Activated T-helper 1 cell treated with anti-CD3 and anti-CD28 coated beads, Interleukin-12 subunit alpha, Interleukin-12 subunit beta, Interleukin-2, Interleukin-4 antibody, amounts not matched to agents 30 ng/mL and 10 ng/mL and 1 ng/mL, durations not matched to agents 14 hours and 24 hours and 36 hours (primary cell): ENCODE results near the gene KCNQ1OT1. TPM values are rescaled to one million over a fixed set of nuclear protein-coding genes. Genes with fewer than 3 reads are reported as not detected.

Source experiments
- DNase-seq: peaks from one replicate; pipeline ENCODE4 v3.0.0; 2021; ENCODE audit warnings: low spot score
- H3K27ac Mint-ChIP-seq: one replicate; pipeline ENCODE4 v1.8.0; 2021; ENCODE audit warnings: mild to moderate bottlenecking, mixed read lengths
- H3K27me3 Mint-ChIP-seq: one replicate; pipeline ENCODE4 v1.8.0; 2022; ENCODE audit warnings: mild to moderate bottlenecking, moderate library complexity, mixed read lengths; ENCODE audit not compliant: insufficient read depth
- H3K36me3 Mint-ChIP-seq: one replicate; pipeline ENCODE4 v1.8.0; 2021; ENCODE audit warnings: low read depth, mixed read lengths
- H3K4me1 Mint-ChIP-seq: one replicate; pipeline ENCODE4 v1.8.0; 2021; ENCODE audit warnings: low read depth, mixed read lengths
- H3K4me3 Mint-ChIP-seq: one replicate; pipeline ENCODE4 v1.8.0; 2021; ENCODE audit warnings: mild to moderate bottlenecking, moderate library complexity, mixed read lengths
- H3K9me3 Mint-ChIP-seq: one replicate; pipeline ENCODE4 v1.8.0; 2021; ENCODE audit warnings: mixed read lengths
- intact Hi-C: fragments of 100-400 bp; cut with micrococcal nuclease; formaldehyde crosslinking; loops from one replicate; pipeline ENCODE4 v1.15.1; 2024
- total RNA-seq: library from RNA; stranded (reverse); gene quantifications from 2 replicates; pipeline ENCODE4 v1.2.3, GENCODE V29; 2022

KCNQ1OT1 gene
- total RNA-seq, 1 donor from 2014 or later, result 0.67 TPM

DNA sequence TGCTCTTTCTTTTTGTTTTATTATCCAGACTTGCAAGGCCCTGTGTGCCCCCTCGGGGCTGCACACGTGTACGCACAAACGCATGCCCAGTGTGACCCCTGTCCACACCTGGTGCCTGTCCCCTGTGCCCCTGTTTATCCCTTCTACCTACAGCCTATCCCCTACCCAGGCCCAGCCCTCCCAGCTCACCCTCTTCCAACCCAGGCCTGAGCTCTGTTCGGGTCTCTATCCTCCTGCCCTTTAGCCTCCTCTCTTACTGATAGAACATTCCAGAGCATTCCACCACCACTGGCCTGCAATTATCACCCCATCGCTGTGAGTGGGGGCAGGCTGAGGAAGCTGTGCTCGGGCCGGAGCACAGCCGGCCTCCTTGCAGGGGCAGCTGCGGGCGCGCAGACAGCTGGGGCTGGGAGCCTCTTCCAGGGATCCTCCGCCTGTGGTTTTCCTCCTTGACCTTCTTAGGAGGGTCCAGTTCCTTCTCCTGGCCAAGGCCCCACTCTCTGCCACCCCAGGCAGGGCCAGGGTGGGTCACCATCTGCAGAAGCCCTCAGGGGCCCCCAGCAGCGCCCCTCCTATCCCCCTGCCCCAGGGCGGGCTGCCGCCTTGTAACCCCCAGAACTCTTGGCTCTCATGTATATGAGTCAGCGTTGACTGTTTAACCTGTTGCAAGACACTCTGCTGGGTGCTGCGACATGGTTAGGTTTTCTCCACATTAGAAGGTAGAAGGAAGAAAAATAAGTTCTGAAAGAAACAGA is 41.8 kb upstream of the KCNQ1OT1 start:
- intact Hi-C loops, result no loop called here
- DNase-seq, result no peak
- H3K36me3 Mint-ChIP-seq, result no peaks in the 10 kb centered on the region
- no peak overlapping the region for H3K27ac Mint-ChIP-seq
- no peak overlapping the region for H3K4me3 Mint-ChIP-seq
- H3K27me3 Mint-ChIP-seq, result no peaks in the 10 kb centered on the region
- H3K9me3 Mint-ChIP-seq, result no peaks in the 10 kb centered on the region
- H3K4me1 Mint-ChIP-seq, result no peaks in the 10 kb centered on the region

GRCh38 chr11:2741006-2741376 is 41.2 kb upstream of the KCNQ1OT1 start:
- intact Hi-C loops, result no loop called here
- H3K9me3 Mint-ChIP-seq, result no peaks in the 10 kb centered on the region

DNA sequence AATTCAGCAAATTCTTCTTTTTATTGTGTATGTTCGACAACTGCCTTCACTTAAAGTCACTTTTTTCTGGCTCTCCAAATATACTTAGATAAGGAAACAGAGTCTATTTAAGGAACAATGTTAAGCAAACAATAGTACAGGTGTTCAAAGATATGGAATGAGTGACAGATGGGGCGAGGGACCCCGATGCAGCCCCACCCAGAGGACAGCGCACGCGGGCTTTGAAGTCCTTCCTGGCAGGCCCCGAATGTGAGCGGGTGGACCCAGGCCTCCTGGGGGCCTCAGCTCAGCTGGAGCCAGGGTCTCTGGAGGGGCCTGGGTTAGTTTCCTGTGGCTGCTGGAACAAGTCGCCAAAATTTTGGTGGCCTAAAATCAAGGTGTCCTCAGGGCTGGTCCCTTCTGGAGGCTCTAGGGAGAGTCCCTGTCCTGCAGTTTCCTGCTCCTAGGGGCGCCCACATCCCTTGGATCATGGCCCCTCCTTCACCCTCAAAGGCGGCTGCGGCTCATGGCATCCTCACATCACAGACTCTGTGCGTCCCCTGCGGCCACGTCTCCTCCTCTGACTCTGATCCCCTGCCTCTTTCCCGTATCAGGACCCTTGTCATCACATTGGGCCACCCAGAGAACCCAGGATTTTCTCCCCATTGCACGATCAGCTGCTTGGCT is 40.6 kb upstream of the KCNQ1OT1 start:
- intact Hi-C loops, result no loop called here
- Mint-ChIP-seq H3K9me3 (no peaks in the 10 kb centered on the region), H3K4me1 (no peaks in the 10 kb centered on the region), H3K27ac (no peak overlapping the region), H3K27me3 (no peaks in the 10 kb centered on the region), H3K4me3 (no peak overlapping the region), H3K36me3 (no peaks in the 10 kb centered on the region)
- no peak for DNase-seq

More at GRCh38 chr11:2741006-2741376, 41.2 kb upstream of the KCNQ1OT1 start:
- no peak overlapping the region for H3K4me3 Mint-ChIP-seq
- H3K27ac Mint-ChIP-seq, result no peak overlapping the region
- no peak for DNase-seq
- H3K4me1 Mint-ChIP-seq, result no peaks in the 10 kb centered on the region
- no peaks in the 10 kb centered on the region for H3K36me3 Mint-ChIP-seq
- H3K27me3 Mint-ChIP-seq, result no peaks in the 10 kb centered on the region

GRCh38 chr11:2739531-2740274 is 39.9 kb upstream of the KCNQ1OT1 start:
- intact Hi-C loops, result no loop called here
- H3K4me1 Mint-ChIP-seq, result no peaks in the 10 kb centered on the region
- no peaks in the 10 kb centered on the region for H3K36me3 Mint-ChIP-seq
- no peaks in the 10 kb centered on the region for H3K27me3 Mint-ChIP-seq
- H3K27ac Mint-ChIP-seq, result no peak overlapping the region
- H3K9me3 Mint-ChIP-seq, result no peaks in the 10 kb centered on the region
- no peak for DNase-seq
- no peak overlapping the region for H3K4me3 Mint-ChIP-seq

- intact Hi-C loops, result no loop called here
- no peak for DNase-seq
- no peaks in the 10 kb centered on the region for H3K27me3 Mint-ChIP-seq
- no peak overlapping the region for H3K4me3 Mint-ChIP-seq
- no peak overlapping the region for H3K27ac Mint-ChIP-seq
- H3K9me3 Mint-ChIP-seq, result no peaks in the 10 kb centered on the region
- no peaks in the 10 kb centered on the region for H3K4me1 Mint-ChIP-seq
- H3K36me3 Mint-ChIP-seq, result no peaks in the 10 kb centered on the region
Observed at GRCh38 chr11:2738551-2739431, 39.0 kb upstream of the KCNQ1OT1 start.

DNA sequence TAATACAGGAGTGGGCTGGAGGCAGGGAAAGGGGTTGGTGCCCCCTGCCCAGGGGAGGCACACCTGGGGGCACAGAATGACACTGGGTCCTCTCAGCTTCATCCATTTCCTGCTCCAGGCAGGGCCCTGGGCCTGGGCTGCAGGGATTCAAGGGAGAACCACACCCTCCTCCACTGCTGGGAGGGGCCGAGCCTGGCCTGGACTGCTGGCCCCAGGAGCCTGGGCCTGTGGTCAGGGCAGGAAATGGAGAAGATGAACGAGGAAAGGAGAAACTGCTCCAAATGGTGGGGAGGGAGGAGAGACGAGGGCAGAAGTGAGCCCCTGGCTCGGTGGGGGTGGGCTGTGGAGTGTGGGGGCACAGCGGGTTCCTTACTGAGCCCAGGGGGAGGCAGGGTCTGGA is 38.1 kb upstream of the KCNQ1OT1 start:
- Mint-ChIP-seq H3K27me3 (no peaks in the 10 kb centered on the region), H3K9me3 (no peaks in the 10 kb centered on the region), H3K4me3 (no peak overlapping the region), H3K27ac (no peak overlapping the region), H3K4me1 (no peaks in the 10 kb centered on the region), H3K36me3 (no peaks in the 10 kb centered on the region)
- DNase-seq, result no peak
- intact Hi-C loops, result no loop called here

GRCh38 chr11:2737226-2737590 is 37.4 kb upstream of the KCNQ1OT1 start:
- Mint-ChIP-seq H3K9me3 (no peaks in the 10 kb centered on the region), H3K27ac (no peak overlapping the region), H3K4me1 (no peaks in the 10 kb centered on the region), H3K36me3 (no peaks in the 10 kb centered on the region), H3K4me3 (no peak overlapping the region), H3K27me3 (no peaks in the 10 kb centered on the region)
- DNase-seq, result no peak
- intact Hi-C loops, result no loop called here

- no peaks in the 10 kb centered on the region for H3K9me3 Mint-ChIP-seq
- no peaks in the 10 kb centered on the region for H3K36me3 Mint-ChIP-seq
- intact Hi-C loops, result no loop called here
- H3K4me3 Mint-ChIP-seq, result no peak overlapping the region
- H3K27me3 Mint-ChIP-seq, result no peaks in the 10 kb centered on the region
- DNase-seq, result no peak
- no peaks in the 10 kb centered on the region for H3K4me1 Mint-ChIP-seq
- H3K27ac Mint-ChIP-seq, result no peak overlapping the region
Observed at GRCh38 chr11:2736577-2737225, 36.9 kb upstream of the KCNQ1OT1 start.

DNA sequence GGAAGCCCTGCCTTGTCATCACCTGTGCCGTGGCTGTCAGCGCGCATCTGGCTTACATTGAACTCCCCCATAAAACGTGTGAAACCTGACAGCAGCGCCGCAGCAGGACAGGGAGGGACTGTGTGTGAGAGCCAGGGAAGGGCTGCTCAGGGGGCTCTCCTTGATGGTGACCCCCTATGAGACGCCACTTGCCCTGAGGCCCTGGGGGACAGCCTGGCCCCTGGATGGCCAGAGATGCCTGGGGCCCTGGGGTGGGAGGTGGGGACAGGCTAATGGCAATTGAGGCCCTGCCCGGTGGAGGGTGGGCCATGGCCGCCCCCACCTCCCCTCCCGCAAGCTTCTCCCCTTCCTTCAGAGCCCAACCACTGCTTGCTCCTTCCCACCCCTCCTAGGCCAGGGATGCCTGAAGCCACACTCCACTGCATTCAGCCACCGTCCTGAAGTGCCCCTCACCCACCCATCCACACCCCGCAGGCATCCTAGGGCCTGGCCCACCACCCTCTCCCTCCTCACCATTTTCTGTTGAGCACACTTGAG is 35.3 kb upstream of the KCNQ1OT1 start:
- Mint-ChIP-seq H3K9me3 (no peaks in the 10 kb centered on the region), H3K27ac (no peak overlapping the region), H3K27me3 (no peaks in the 10 kb centered on the region), H3K36me3 (no peaks in the 10 kb centered on the region), H3K4me3 (no peak overlapping the region), H3K4me1 (no peaks in the 10 kb centered on the region)
- intact Hi-C loops, result no loop called here
- DNase-seq, result no peak

DNA sequence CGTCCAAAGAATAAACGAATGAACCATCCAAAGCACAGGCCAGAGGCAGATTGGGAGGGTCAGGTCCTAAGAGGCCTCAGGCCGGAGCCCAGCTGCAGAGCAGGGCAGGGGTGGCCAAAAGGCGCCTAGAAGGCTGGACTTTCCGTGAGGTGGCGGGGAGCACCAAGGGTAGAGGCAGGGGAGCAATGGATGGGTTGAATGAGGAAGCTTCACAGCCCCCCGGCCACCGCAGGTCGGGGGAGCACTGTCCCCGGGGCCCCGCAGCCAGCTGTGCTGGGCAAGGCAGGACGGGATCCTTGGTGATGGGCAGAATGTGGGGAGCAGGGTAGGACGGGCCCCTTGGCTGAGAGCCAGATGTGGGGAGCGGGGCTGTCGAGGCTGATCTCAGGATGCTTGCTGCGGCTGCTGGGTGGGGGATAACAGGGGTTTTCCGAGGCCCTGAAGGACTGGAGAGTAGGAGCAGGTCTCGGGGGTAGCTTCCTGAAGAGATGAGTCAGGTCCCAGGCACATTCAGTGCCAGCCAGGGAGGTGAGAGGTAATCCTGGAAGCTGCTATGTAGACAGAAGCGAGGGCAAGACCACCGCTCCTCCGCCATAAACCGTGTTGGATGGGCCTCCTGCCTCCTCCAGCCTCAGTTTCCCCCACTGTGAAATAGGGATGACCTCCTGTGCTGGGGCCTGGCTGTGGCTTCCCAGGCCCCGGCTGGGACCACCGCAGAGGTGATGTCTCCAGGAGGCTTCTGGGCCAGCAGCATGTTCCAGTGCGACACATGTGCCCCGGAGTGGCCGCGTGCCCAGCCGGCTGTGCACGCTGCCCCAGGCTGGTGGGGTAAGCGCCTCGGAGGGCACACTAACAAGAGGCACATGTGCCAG is 34.6 kb upstream of the KCNQ1OT1 start:
- Mint-ChIP-seq H3K9me3 (no peaks in the 10 kb centered on the region), H3K4me3 (no peak overlapping the region), H3K27ac (no peak overlapping the region), H3K27me3 (no peaks in the 10 kb centered on the region), H3K4me1 (no peaks in the 10 kb centered on the region), H3K36me3 (no peaks in the 10 kb centered on the region)
- intact Hi-C loops, result no loop called here
- DNase-seq, result no peak

DNA sequence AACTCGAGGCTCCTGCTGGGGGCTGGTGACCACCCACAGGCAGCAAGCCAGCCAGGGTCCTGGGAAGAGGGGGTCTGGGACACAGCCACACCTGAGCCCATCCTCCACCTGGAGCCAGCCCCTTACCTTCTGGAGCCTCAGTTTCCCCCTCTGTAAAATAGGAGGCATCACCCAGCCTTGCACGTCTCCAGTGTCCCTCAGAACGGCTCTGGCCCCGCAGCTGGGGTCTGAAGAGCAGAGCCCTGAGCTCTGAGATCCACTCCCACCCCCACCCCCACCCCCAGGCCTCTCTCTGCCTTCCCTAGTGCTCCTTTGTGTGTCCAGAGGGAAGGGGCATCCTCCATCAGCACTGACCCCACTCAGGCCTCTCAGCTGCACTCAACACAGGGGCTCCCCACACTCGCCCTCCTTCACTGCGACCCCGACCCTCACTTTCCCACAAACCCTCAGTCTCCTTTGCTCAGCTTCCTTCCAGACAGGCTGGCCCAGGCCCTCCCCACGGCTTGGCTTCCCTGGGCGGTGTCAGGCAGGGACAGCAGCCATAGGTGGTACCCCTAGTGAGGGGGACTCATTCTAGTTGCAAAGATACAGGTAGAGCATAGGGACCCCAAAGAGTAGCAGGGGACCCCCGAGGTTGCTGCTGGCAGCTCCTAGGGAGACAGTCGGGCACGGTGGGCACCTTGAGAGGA is 33.3 kb upstream of the KCNQ1OT1 start:
- intact Hi-C loops, result no loop called here
- DNase-seq, result no peak
- no peak overlapping the region for H3K4me3 Mint-ChIP-seq
- no peaks in the 10 kb centered on the region for H3K9me3 Mint-ChIP-seq
- no peak overlapping the region for H3K27ac Mint-ChIP-seq
- no peaks in the 10 kb centered on the region for H3K27me3 Mint-ChIP-seq
- H3K4me1 Mint-ChIP-seq, result no peaks in the 10 kb centered on the region
- H3K36me3 Mint-ChIP-seq, result no peaks in the 10 kb centered on the region
